Natural killer cell treated with Interleukin-12 subunit alpha and Interleukin-12 subunit beta and Interleukin-15 and Interleukin-18, amount 100 ng/mL, for 72 hours (primary cell): ENCODE measurements around the gene KRTAP5-1. TPM values are rescaled to one million over a fixed set of nuclear protein-coding genes. Genes with fewer than 3 reads are reported as not detected.

Experiments used
- ATAC-seq, 2 donors: fragments of 150-1000 bp; cut with Tn5 transposase in 1 of 2; sonication (Bioruptor Pico), chemical (Tn5 transposase) in 1 of 2; 2 replicates each; pipeline ENCODE4 v1.10.0; 2021
- DNase-seq: peaks from one replicate; pipeline ENCODE4 v3.0.0; 2022; ENCODE audit warnings: low spot score
- H3K27ac Mint-ChIP-seq, 2 donors: 1 replicate in 1 of 2; 2 replicates in 1 of 2; pipeline ENCODE4 v1.8.0; 2022; ENCODE audit warnings: mixed read lengths in 2 of 2, mild to moderate bottlenecking in 1 of 2, moderate library complexity in 1 of 2
- H3K27me3 Mint-ChIP-seq, 2 donors: 1 replicate in 1 of 2; 2 replicates in 1 of 2; pipeline ENCODE4 v1.8.0; 2022; ENCODE audit warnings: mixed read lengths in 2 of 2
- H3K36me3 Mint-ChIP-seq: one replicate; pipeline ENCODE4 v1.8.0; 2022; ENCODE audit warnings: mixed read lengths
- H3K4me1 Mint-ChIP-seq, 2 donors: 1 replicate in 1 of 2; 2 replicates in 1 of 2; pipeline ENCODE4 v1.8.0; 2022; ENCODE audit warnings: low read depth in 2 of 2, mixed read lengths in 2 of 2, mild to moderate bottlenecking in 1 of 2
- H3K4me3 Mint-ChIP-seq: one replicate; pipeline ENCODE4 v1.8.0; 2022; ENCODE audit warnings: mixed read lengths
- H3K9me3 Mint-ChIP-seq: 2 replicates; pipeline ENCODE4 v1.8.0; 2022; ENCODE audit warnings: mixed read lengths
- total RNA-seq, 2 donors: library from RNA; stranded (reverse); gene quantifications; one replicate each; pipeline ENCODE4 v1.2.3, GENCODE V29; 2022

KRTAP5-1 gene
- total RNA-seq, 2 donors from 2014 or later = not detected

- Mint-ChIP-seq H3K36me3 (no peaks in the 10 kb centered on the region), H3K4me1 (peaks cover 4 to 19% of the 10 kb centered on the region in 2 donors), H3K27ac (no peak within 1 kb of the TSS), H3K27me3 (peaks cover 3 to 7% of the 10 kb centered on the region in 2 donors), H3K9me3 (no peaks in the 10 kb centered on the region), H3K4me3 (peak within 1 kb of the TSS; percentile 67)
- ATAC-seq = peak; percentile 85 to 91
- DNase-seq = peak; percentile 95
Observed at GRCh38 chr11:1572197-1573076, 12.6 kb downstream of the KRTAP5-1 start, which contains the start of gene DUSP8. TSS of gene DUSP8 (minus strand) at chr11:1572271. CDS start at chr11:1565826, 6,445 bp downstream.

GRCh38 chr11:1571760-1572196 lies 13.3 kb downstream of the KRTAP5-1 start:
- Mint-ChIP-seq H3K4me1 (peaks cover 4 to 21% of the 10 kb centered on the region in 2 donors), H3K9me3 (no peaks in the 10 kb centered on the region), H3K27me3 (peaks cover 2 to 4% of the 10 kb centered on the region in 2 donors), H3K4me3 (no peak overlapping the region), H3K27ac (no peak overlapping the region), H3K36me3 (no peaks in the 10 kb centered on the region)
- ATAC-seq (no peak), DNase-seq (no peak)

- DNase-seq = no peak
- no peak for ATAC-seq
- Mint-ChIP-seq H3K4me1 (peaks cover 4 to 21% of the 10 kb centered on the region in 2 donors), H3K27ac (peak overlapping the region in 1 of 2 donors; percentile 57), H3K9me3 (no peaks in the 10 kb centered on the region), H3K27me3 (no peaks in the 10 kb centered on the region), H3K36me3 (no peaks in the 10 kb centered on the region), H3K4me3 (peak overlapping the region; percentile 45)
Observed at GRCh38 chr11:1570896-1571759, 14.0 kb downstream of the KRTAP5-1 start.

GRCh38 chr11:1570531-1570895 lies 14.6 kb downstream of the KRTAP5-1 start:
- ATAC-seq (no peak), DNase-seq (no peak)
- Mint-ChIP-seq H3K9me3 (no peaks in the 10 kb centered on the region), H3K27ac (peak overlapping the region in 1 of 2 donors; percentile 57), H3K27me3 (no peaks in the 10 kb centered on the region), H3K4me1 (peaks cover 4 to 21% of the 10 kb centered on the region in 2 donors), H3K4me3 (peak overlapping the region; percentile 45), H3K36me3 (no peaks in the 10 kb centered on the region)

- no peak for ATAC-seq
- peak overlapping the region; percentile 45 for H3K4me3 Mint-ChIP-seq
Observed at GRCh38 chr11:1570001-1570453, 15.1 kb downstream of the KRTAP5-1 start.

GRCh38 chr11:1569251-1569780 lies 15.8 kb downstream of the KRTAP5-1 start:
- no peaks in the 10 kb centered on the region for H3K27me3 Mint-ChIP-seq
- H3K4me3 Mint-ChIP-seq = peak overlapping the region; percentile 17

More at GRCh38 chr11:1570001-1570453, 15.1 kb downstream of the KRTAP5-1 start:
- Mint-ChIP-seq H3K27ac (peak overlapping the region in 1 of 2 donors; percentile 29), H3K9me3 (no peaks in the 10 kb centered on the region), H3K27me3 (no peaks in the 10 kb centered on the region), H3K4me1 (peaks cover 4 to 21% of the 10 kb centered on the region in 2 donors), H3K36me3 (no peaks in the 10 kb centered on the region)
- DNase-seq = no peak

GRCh38 chr11:1568441-1568911 lies 16.6 kb downstream of the KRTAP5-1 start:
- DNase-seq (peak; percentile 63), ATAC-seq (no peak)
- H3K4me3 Mint-ChIP-seq = peak overlapping the region; percentile 22
- no peak overlapping the region for H3K27ac Mint-ChIP-seq
- H3K4me1 Mint-ChIP-seq = peaks cover 4 to 16% of the 10 kb centered on the region in 2 donors
- H3K36me3 Mint-ChIP-seq = no peaks in the 10 kb centered on the region
- no peaks in the 10 kb centered on the region for H3K27me3 Mint-ChIP-seq
- H3K9me3 Mint-ChIP-seq = no peaks in the 10 kb centered on the region

More at GRCh38 chr11:1569251-1569780, 15.8 kb downstream of the KRTAP5-1 start:
- no peaks in the 10 kb centered on the region for H3K36me3 Mint-ChIP-seq
- no peaks in the 10 kb centered on the region for H3K9me3 Mint-ChIP-seq
- peak; percentile 48 for DNase-seq
- ATAC-seq = no peak
- H3K27ac Mint-ChIP-seq = peak overlapping the region in 1 of 2 donors; percentile 29
- H3K4me1 Mint-ChIP-seq = peaks cover 4 to 21% of the 10 kb centered on the region in 2 donors

- DNase-seq (no peak), ATAC-seq (no peak)
- no peaks in the 10 kb centered on the region for H3K36me3 Mint-ChIP-seq
- H3K9me3 Mint-ChIP-seq = no peaks in the 10 kb centered on the region
- peaks cover 4 to 14% of the 10 kb centered on the region in 2 donors for H3K4me1 Mint-ChIP-seq
- H3K4me3 Mint-ChIP-seq = no peak overlapping the region
- H3K27ac Mint-ChIP-seq = no peak overlapping the region
- H3K27me3 Mint-ChIP-seq = no peaks in the 10 kb centered on the region
Observed at GRCh38 chr11:1567721-1568100, 17.4 kb downstream of the KRTAP5-1 start.

- Mint-ChIP-seq H3K27ac (no peak overlapping the region), H3K4me1 (peaks cover 4 to 14% of the 10 kb centered on the region in 2 donors), H3K36me3 (no peaks in the 10 kb centered on the region)
Observed at GRCh38 chr11:1567052-1567720, 17.9 kb downstream of the KRTAP5-1 start.

GRCh38 chr11:1566381-1567051 lies 18.6 kb downstream of the KRTAP5-1 start:
- ATAC-seq (no peak), DNase-seq (peak; percentile 56)
- H3K9me3 Mint-ChIP-seq = no peaks in the 10 kb centered on the region
- no peak overlapping the region for H3K27ac Mint-ChIP-seq
- H3K36me3 Mint-ChIP-seq = no peaks in the 10 kb centered on the region
- no peaks in the 10 kb centered on the region for H3K27me3 Mint-ChIP-seq
- H3K4me1 Mint-ChIP-seq = peaks cover 4 to 14% of the 10 kb centered on the region in 2 donors
- no peak overlapping the region for H3K4me3 Mint-ChIP-seq

More at GRCh38 chr11:1567052-1567720, 17.9 kb downstream of the KRTAP5-1 start:
- Mint-ChIP-seq H3K27me3 (no peaks in the 10 kb centered on the region), H3K4me3 (no peak overlapping the region), H3K9me3 (no peaks in the 10 kb centered on the region)
- DNase-seq (peak; percentile 40), ATAC-seq (no peak)

GRCh38 chr11:1565904-1566247 lies 19.2 kb downstream of the KRTAP5-1 start:
- no peaks in the 10 kb centered on the region for H3K9me3 Mint-ChIP-seq
- H3K36me3 Mint-ChIP-seq = no peaks in the 10 kb centered on the region
- H3K4me3 Mint-ChIP-seq = no peak overlapping the region
- H3K27ac Mint-ChIP-seq = no peak overlapping the region
- no peaks in the 10 kb centered on the region for H3K27me3 Mint-ChIP-seq
- peak; percentile 40 for DNase-seq
- H3K4me1 Mint-ChIP-seq = peaks cover 4 to 14% of the 10 kb centered on the region in 2 donors
- ATAC-seq = no peak

- DNase-seq (peak; percentile 54), ATAC-seq (no peak)
- Mint-ChIP-seq H3K27ac (no peak overlapping the region), H3K4me1 (peaks cover 4 to 14% of the 10 kb centered on the region in 2 donors), H3K36me3 (no peaks in the 10 kb centered on the region), H3K27me3 (no peaks in the 10 kb centered on the region), H3K9me3 (no peaks in the 10 kb centered on the region), H3K4me3 (no peak overlapping the region)
Observed at GRCh38 chr11:1565173-1565903, 19.7 kb downstream of the KRTAP5-1 start.
